Measurements from ENCODE around the gene OLFM2.

DNA sequence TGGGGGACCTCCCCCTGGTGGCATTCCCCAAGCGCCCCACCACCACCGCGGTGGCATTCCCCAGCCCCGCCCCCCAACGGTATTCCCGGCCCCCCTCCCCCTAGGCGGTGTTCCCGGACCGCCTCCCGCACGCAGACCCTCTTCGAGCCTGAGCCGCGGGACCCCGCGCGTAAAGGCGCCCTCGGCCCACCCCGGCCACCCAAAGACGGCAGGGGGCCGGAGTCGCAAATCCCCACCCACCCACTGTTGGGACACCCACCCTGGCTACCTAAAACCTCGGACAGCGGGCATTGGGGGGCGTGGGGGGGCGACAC is 22.4 kb downstream of the OLFM2 start:
- TF ChIP-seq, protein P1, sequence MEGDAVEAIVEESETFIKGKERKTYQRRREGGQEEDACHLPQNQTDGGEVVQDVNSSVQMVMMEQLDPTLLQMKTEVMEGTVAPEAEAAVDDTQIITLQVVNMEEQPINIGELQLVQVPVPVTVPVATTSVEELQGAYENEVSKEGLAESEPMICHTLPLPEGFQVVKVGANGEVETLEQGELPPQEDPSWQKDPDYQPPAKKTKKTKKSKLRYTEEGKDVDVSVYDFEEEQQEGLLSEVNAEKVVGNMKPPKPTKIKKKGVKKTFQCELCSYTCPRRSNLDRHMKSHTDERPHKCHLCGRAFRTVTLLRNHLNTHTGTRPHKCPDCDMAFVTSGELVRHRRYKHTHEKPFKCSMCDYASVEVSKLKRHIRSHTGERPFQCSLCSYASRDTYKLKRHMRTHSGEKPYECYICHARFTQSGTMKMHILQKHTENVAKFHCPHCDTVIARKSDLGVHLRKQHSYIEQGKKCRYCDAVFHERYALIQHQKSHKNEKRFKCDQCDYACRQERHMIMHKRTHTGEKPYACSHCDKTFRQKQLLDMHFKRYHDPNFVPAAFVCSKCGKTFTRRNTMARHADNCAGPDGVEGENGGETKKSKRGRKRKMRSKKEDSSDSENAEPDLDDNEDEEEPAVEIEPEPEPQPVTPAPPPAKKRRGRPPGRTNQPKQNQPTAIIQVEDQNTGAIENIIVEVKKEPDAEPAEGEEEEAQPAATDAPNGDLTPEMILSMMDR (IDR thresholded peaks at IDR 0.05): no peak
- TF ChIP-seq SIN3A (IDR thresholded peaks at IDR 0.05; ENCODE audit: borderline replicate concordance, insufficient read depth, low read depth, low read length): no peak
